Liver (tissue), 9 donors: ENCODE measurements around the gene EVI5. TPM values are rescaled to one million over a fixed set of nuclear protein-coding genes. Genes with fewer than 3 reads are reported as not detected.

Source experiments
- DNase-seq: peaks from one replicate; pipeline ENCODE4 v3.0.0-alpha.2; 2017; ENCODE audit warnings: low spot score
- H3K27ac ChIP-seq, 2 donors: one replicate each; pipeline ENCODE4 v1.7.0; 2013; ENCODE audit warnings: inconsistent platforms in 2 of 2, low read length in 2 of 2, control low read depth in 1 of 2, low read depth in 1 of 2, mild to moderate bottlenecking in 1 of 2
- H3K27me3 ChIP-seq, 4 donors: one replicate each; pipeline versions ENCODE4 v1.6.1 to v1.7.0; 2013; ENCODE audit warnings: low read length in 3 of 4, inconsistent platforms in 1 of 4, mild to moderate bottlenecking in 1 of 4, moderate library complexity in 1 of 4; ENCODE audit not compliant: control insufficient read depth in 4 of 4, insufficient read depth in 4 of 4
- H3K36me3 ChIP-seq, 4 donors: one replicate each; pipeline versions ENCODE4 v1.6.1 to v1.7.0; 2013; ENCODE audit warnings: low read length in 3 of 4, mild to moderate bottlenecking in 3 of 4, low read depth in 1 of 4, moderate library complexity in 1 of 4; ENCODE audit not compliant: control insufficient read depth in 4 of 4, insufficient read depth in 3 of 4
- H3K4me1 ChIP-seq, 4 donors: one replicate each; pipeline versions ENCODE4 v1.6.1 to v1.7.0; 2013; ENCODE audit warnings: low read length in 3 of 4, mild to moderate bottlenecking in 3 of 4, moderate library complexity in 1 of 4; ENCODE audit not compliant: control insufficient read depth in 4 of 4, insufficient read depth in 4 of 4
- H3K4me3 ChIP-seq, 3 donors: one replicate each; pipeline versions ENCODE4 v1.6.1 to v1.7.0; 2013; ENCODE audit warnings: low read length in 3 of 3, control low read depth in 1 of 3, low read depth in 1 of 3, mild to moderate bottlenecking in 1 of 3
- H3K9ac ChIP-seq, 2 donors: one replicate each; pipeline ENCODE4 v1.7.0; 2013; ENCODE audit warnings: low read length in 2 of 2, mild to moderate bottlenecking in 2 of 2, moderate library complexity in 2 of 2, control low read depth in 1 of 2, low read depth in 1 of 2
- H3K9me3 ChIP-seq, 4 donors: one replicate each; pipeline versions ENCODE4 v1.6.1 to v1.7.0; 2013; ENCODE audit warnings: low read length in 3 of 4; ENCODE audit not compliant: control insufficient read depth in 4 of 4
- EGR1 ChIP-seq, 2 donors: IDR thresholded peaks; 2 replicates each; pipeline ENCODE4 v1.6.1; 2016 to 2018; ENCODE audit warnings: antibody characterized with exemption in 2 of 2, low read depth in 2 of 2
- FOXA1 ChIP-seq: IDR thresholded peaks from 2 replicates; pipeline ENCODE4 v1.6.1; 2016; ENCODE audit warnings: antibody characterized with exemption
- FOXA2 ChIP-seq: IDR thresholded peaks from 2 replicates; pipeline ENCODE4 v1.6.1; 2016; ENCODE audit warnings: antibody characterized with exemption
- GABPA ChIP-seq, 2 donors: IDR thresholded peaks in 1 of 2; conservative IDR thresholded peaks in 1 of 2; 2 replicates each; pipeline ENCODE4 v1.6.1; 2016; ENCODE audit warnings: antibody characterized with exemption in 2 of 2, mild to moderate bottlenecking in 1 of 2, moderate library complexity in 1 of 2
- HNF4A ChIP-seq, 2 donors: conservative IDR thresholded peaks; 2 replicates each; pipeline ENCODE4 v1.6.1; 2016; ENCODE audit warnings: antibody characterized with exemption in 2 of 2, mild to moderate bottlenecking in 2 of 2
- HNF4G ChIP-seq: IDR thresholded peaks from 2 replicates; pipeline ENCODE4 v1.6.1; 2016; ENCODE audit warnings: antibody characterized with exemption
- NR2F2 ChIP-seq: IDR thresholded peaks from 2 replicates; pipeline ENCODE4 v1.6.1; 2016; ENCODE audit warnings: antibody characterized with exemption
- RAD21 ChIP-seq, 2 donors: IDR thresholded peaks; 2 replicates each; pipeline ENCODE4 v1.6.1; 2016; ENCODE audit warnings: antibody characterized with exemption in 2 of 2, mild to moderate bottlenecking in 2 of 2
- RXRA ChIP-seq, 2 donors: IDR thresholded peaks; 2 replicates each; pipeline ENCODE4 v1.6.1; 2017 to 2018; ENCODE audit warnings: antibody characterized with exemption in 2 of 2, mild to moderate bottlenecking in 1 of 2
- SP1 ChIP-seq: IDR thresholded peaks from 2 replicates; pipeline ENCODE4 v1.6.1; 2018; ENCODE audit warnings: antibody characterized with exemption, mild to moderate bottlenecking
- TAF1 ChIP-seq: conservative IDR thresholded peaks from 2 replicates; pipeline ENCODE4 v1.6.1; 2016; ENCODE audit warnings: antibody characterized with exemption, mild to moderate bottlenecking
- YY1 ChIP-seq: IDR thresholded peaks from 2 replicates; pipeline ENCODE4 v1.6.1; 2016; ENCODE audit warnings: antibody characterized with exemption, mild to moderate bottlenecking
- WGBS: extraction: QIAGEN DNeasy Blood & Tissue Kit; methylation state at CpG from one replicate; pipeline ENCODE4 v1.1.7; 2013; 5-methylcytosine and 5-hydroxymethylcytosine counted together
- polyA plus RNA-seq, 2 donors: library from polyadenylated mRNA; stranded (reverse) in 1 of 2; unstranded in 1 of 2; fragments of 200-250 nt in 1 of 2; fragments of >200 nt in 1 of 2; fragmentation: Nextera tagmentation in 1 of 2; extraction: Ambion mirVana in 1 of 2; gene quantifications; one replicate each; pipeline versions ENCODE4 v1.2.1 to v1.2.3, GENCODE V29; 2013 to 2015
- total RNA-seq, 2 donors: library from RNA; depleted of rRNA; stranded (reverse); fragments of >200 nt; gene quantifications; one replicate each; pipeline ENCODE4 v1.2.3, GENCODE V29; 2014
- TF ChIP-seq, protein P1 (sequence below): IDR thresholded peaks from 2 replicates; pipeline ENCODE4 v1.6.1; 2016; ENCODE audit warnings: antibody characterized with exemption
- TF ChIP-seq, protein P2 (sequence below): fragments of 150-350 bp; IDR thresholded peaks from 2 replicates; pipeline ENCODE4 v1.5.1; 2017; ENCODE audit warnings: improper control_type of control experiment, low read depth, low read length; ENCODE audit not compliant: missing input control
- TF ChIP-seq, protein P3 (sequence below): IDR thresholded peaks from 2 replicates; pipeline ENCODE4 v1.6.1; 2016; ENCODE audit warnings: antibody characterized with exemption, mild to moderate bottlenecking
- donor health status: healthy.
- donor health status: healthy.
- donor health status: healthy.
- donor health status: healthy.
- donor health status: healthy.

EVI5 gene
- total and polyA plus RNA-seq, 4 donors = 4.0 to 35.9 (median 19.1) TPM

- 92% methylated on average over 2 of the region's 2 CpGs for WGBS
- TF ChIP-seq, protein P1, sequence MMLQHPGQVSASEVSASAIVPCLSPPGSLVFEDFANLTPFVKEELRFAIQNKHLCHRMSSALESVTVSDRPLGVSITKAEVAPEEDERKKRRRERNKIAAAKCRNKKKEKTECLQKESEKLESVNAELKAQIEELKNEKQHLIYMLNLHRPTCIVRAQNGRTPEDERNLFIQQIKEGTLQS = no peak
- TF ChIP-seq RAD21 (IDR thresholded peaks at IDR 0.05) (no peak), SP1 (no peak), FOXA1 (no peak), HNF4A (conservative IDR thresholded peaks at IDR 0.05) (no peak), NR2F2 (no peak), YY1 (no peak), GABPA (IDR thresholded peaks at IDR 0.05 in 1 of 2, conservative IDR thresholded peaks at IDR 0.05 in 1 of 2) (no peak), HNF4G (no peak)
- TF ChIP-seq, protein P2, sequence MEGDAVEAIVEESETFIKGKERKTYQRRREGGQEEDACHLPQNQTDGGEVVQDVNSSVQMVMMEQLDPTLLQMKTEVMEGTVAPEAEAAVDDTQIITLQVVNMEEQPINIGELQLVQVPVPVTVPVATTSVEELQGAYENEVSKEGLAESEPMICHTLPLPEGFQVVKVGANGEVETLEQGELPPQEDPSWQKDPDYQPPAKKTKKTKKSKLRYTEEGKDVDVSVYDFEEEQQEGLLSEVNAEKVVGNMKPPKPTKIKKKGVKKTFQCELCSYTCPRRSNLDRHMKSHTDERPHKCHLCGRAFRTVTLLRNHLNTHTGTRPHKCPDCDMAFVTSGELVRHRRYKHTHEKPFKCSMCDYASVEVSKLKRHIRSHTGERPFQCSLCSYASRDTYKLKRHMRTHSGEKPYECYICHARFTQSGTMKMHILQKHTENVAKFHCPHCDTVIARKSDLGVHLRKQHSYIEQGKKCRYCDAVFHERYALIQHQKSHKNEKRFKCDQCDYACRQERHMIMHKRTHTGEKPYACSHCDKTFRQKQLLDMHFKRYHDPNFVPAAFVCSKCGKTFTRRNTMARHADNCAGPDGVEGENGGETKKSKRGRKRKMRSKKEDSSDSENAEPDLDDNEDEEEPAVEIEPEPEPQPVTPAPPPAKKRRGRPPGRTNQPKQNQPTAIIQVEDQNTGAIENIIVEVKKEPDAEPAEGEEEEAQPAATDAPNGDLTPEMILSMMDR = no peak
- TF ChIP-seq, protein P3, sequence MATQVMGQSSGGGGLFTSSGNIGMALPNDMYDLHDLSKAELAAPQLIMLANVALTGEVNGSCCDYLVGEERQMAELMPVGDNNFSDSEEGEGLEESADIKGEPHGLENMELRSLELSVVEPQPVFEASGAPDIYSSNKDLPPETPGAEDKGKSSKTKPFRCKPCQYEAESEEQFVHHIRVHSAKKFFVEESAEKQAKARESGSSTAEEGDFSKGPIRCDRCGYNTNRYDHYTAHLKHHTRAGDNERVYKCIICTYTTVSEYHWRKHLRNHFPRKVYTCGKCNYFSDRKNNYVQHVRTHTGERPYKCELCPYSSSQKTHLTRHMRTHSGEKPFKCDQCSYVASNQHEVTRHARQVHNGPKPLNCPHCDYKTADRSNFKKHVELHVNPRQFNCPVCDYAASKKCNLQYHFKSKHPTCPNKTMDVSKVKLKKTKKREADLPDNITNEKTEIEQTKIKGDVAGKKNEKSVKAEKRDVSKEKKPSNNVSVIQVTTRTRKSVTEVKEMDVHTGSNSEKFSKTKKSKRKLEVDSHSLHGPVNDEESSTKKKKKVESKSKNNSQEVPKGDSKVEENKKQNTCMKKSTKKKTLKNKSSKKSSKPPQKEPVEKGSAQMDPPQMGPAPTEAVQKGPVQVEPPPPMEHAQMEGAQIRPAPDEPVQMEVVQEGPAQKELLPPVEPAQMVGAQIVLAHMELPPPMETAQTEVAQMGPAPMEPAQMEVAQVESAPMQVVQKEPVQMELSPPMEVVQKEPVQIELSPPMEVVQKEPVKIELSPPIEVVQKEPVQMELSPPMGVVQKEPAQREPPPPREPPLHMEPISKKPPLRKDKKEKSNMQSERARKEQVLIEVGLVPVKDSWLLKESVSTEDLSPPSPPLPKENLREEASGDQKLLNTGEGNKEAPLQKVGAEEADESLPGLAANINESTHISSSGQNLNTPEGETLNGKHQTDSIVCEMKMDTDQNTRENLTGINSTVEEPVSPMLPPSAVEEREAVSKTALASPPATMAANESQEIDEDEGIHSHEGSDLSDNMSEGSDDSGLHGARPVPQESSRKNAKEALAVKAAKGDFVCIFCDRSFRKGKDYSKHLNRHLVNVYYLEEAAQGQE = no peak
- no peak overlapping the region for H3K9ac ChIP-seq
- H3K9me3 ChIP-seq = no peaks in the 10 kb centered on the region
- DNase-seq = no peak
- no peak overlapping the region for H3K4me3 ChIP-seq
- H3K36me3 ChIP-seq = no peaks in the 10 kb centered on the region
- no peak overlapping the region for H3K27ac ChIP-seq
- H3K4me1 ChIP-seq = no peaks in the 10 kb centered on the region
- H3K27me3 ChIP-seq = no peaks in the 10 kb centered on the region
These were observed 6.0 kb upstream of the EVI5 start for GRCh38 chr1:92790867-92791266.

DNA sequence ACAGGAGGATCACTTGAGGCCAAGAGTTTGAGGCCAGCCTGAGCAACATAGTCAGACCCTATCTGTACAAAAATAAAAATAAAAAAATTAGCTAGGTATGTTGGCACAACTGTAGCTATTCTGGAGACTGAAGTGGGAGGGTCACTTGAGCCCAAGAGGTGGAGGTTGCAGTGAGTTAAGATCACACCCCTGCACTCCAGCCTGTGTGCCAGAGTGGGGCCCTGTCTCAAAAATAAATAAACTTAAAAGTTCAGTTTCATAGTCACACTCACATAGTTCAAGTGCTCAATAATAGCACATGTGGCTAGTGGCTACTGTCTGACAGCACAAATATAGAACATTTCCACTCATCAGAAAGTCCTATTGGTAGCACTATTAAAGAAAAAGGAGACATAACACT lies 5.2 kb upstream of the EVI5 start:
- H3K36me3 ChIP-seq = no peaks in the 10 kb centered on the region

DNA sequence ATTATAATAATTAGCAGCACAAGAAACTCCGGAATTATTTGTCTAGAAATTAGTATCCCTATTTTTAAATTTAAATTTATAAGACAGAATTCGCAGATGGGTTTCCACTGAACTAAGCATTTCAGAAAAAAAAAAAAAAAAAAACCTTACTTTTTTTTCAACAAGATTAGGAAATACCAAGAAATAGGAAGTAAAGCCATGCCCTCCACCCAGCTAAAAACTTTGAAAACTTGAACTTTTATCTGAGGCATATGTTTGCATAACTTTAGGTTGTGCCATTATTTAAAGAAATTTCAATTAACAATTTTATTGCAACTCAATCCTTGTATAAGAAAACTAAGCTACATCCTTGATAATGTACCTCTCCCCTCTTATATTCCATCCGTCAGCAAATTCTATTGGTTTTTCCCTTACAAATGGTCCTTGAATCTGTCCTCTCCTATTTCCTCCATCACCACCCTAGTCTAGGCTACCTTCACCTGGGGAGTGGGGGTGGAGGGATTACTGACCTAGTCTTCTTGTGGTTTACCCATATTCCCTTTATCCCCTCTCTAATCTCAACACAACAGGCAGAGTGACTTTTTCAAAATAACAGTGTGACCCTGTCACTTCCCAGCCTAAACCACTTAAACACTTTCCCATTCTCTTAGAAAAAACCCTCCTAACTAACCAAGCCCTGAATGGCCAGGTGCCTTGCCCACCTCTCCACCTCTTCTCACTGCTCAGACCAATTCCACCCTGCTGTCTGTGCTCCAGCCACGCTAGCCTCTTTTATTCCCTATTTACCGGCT lies 1.4 kb upstream of the EVI5 start:
- H3K9ac ChIP-seq = no peak overlapping the region
- TF ChIP-seq HNF4A (conservative IDR thresholded peaks at IDR 0.05) (no peak), GABPA (IDR thresholded peaks at IDR 0.05 in 1 of 2, conservative IDR thresholded peaks at IDR 0.05 in 1 of 2) (no peak), NR2F2 (no peak), SP1 (no peak), RAD21 (IDR thresholded peaks at IDR 0.05) (no peak), HNF4G (no peak), FOXA1 (no peak), EGR1 (IDR thresholded peaks at IDR 0.05; ENCODE audit: low read depth in 2 of 2) (no peak), RXRA (IDR thresholded peaks at IDR 0.05) (no peak), FOXA2 (no peak), TAF1 (no peak)
- TF ChIP-seq, protein P3 = no peak
- TF ChIP-seq, protein P1 = no peak
- 83% methylated on average over 5 of the region's 5 CpGs for WGBS
- no peak for DNase-seq
- H3K27ac ChIP-seq = no peak overlapping the region
- H3K4me1 ChIP-seq = peaks cover 0 to 11% (median 4%) of the 10 kb centered on the region in 4 donors
- H3K36me3 ChIP-seq = no peaks in the 10 kb centered on the region
- no peak overlapping the region for H3K4me3 ChIP-seq
- no peaks in the 10 kb centered on the region for H3K27me3 ChIP-seq
- H3K9me3 ChIP-seq = no peaks in the 10 kb centered on the region

More for the DNA sequence above, 5.2 kb upstream of the EVI5 start:
- Histone ChIP-seq H3K9ac (no peak overlapping the region), H3K4me1 (peaks cover 0 to 5% (median 0%) of the 10 kb centered on the region in 4 donors), H3K9me3 (no peaks in the 10 kb centered on the region), H3K27ac (no peak overlapping the region), H3K27me3 (no peaks in the 10 kb centered on the region), H3K4me3 (no peak overlapping the region)
- no peak for DNase-seq
- no peak for TF ChIP-seq EGR1 (IDR thresholded peaks at IDR 0.05; ENCODE audit: low read depth in 2 of 2)
- no peak for TF ChIP-seq FOXA1
- TF ChIP-seq YY1 = no peak
